GM20000 (cell line): Measurements from ENCODE around the gene FUS.
A peak's percentile ranks its signal among the peaks of the same experiment; 100 is the strongest.
"Not testable (repeated sequence)": the region's sequence is repeated elsewhere in the genome, so short reads cannot be mapped to it uniquely, and the experiment has no call there.

Source experiments
- DNase-seq: peaks from one replicate; pipeline ENCODE4 v3.0.0; 2012; ENCODE audit warnings: low spot score
- TF ChIP-seq, protein P1 (sequence below): IDR thresholded peaks from 2 replicates; pipeline ENCODE4 v1.5.1; 2012; ENCODE audit warnings: mild to moderate bottlenecking, control low read depth; ENCODE audit errors: extremely low read depth, missing control alignments

Gene FUS

DNA sequence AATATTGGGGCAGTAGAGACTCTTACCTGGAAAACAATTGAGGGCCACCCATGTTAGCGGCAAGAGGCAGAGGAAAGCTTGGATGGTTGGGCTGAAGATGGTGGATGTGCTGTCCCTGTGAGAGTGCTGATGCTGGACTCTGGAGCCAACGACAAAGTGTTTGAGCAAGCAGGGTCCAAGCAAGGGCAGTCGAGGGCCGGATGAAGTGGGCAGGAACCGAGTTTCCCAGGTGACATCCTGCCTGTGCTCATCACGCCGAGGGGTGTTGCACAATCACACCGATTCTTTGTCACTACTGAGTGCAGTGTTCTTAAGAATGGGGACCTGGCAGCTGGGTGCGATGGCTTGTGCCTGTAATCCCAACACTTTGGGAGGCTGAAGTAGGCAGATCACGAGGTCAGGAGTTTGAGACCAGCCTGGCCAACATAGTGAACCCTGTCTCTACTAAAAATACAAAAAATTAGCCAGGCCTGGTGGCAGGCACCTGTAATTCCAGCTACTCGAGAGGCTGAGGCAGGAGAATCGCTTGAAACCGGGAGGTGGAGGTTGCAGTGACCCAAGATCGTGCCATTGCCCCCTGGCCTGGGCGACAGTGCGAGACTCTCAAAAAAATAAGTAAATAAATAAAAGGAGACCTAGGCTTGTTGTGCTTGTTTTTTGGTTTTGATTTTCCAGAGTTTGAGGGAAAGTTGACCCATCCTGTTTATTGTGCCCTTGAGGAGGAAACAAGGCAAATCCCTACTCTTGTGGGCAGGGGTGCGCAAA, 16.6 kb downstream of the FUS start:
- DNase-seq: no peak
- TF ChIP-seq, protein P1, sequence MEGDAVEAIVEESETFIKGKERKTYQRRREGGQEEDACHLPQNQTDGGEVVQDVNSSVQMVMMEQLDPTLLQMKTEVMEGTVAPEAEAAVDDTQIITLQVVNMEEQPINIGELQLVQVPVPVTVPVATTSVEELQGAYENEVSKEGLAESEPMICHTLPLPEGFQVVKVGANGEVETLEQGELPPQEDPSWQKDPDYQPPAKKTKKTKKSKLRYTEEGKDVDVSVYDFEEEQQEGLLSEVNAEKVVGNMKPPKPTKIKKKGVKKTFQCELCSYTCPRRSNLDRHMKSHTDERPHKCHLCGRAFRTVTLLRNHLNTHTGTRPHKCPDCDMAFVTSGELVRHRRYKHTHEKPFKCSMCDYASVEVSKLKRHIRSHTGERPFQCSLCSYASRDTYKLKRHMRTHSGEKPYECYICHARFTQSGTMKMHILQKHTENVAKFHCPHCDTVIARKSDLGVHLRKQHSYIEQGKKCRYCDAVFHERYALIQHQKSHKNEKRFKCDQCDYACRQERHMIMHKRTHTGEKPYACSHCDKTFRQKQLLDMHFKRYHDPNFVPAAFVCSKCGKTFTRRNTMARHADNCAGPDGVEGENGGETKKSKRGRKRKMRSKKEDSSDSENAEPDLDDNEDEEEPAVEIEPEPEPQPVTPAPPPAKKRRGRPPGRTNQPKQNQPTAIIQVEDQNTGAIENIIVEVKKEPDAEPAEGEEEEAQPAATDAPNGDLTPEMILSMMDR: no peak

DNA sequence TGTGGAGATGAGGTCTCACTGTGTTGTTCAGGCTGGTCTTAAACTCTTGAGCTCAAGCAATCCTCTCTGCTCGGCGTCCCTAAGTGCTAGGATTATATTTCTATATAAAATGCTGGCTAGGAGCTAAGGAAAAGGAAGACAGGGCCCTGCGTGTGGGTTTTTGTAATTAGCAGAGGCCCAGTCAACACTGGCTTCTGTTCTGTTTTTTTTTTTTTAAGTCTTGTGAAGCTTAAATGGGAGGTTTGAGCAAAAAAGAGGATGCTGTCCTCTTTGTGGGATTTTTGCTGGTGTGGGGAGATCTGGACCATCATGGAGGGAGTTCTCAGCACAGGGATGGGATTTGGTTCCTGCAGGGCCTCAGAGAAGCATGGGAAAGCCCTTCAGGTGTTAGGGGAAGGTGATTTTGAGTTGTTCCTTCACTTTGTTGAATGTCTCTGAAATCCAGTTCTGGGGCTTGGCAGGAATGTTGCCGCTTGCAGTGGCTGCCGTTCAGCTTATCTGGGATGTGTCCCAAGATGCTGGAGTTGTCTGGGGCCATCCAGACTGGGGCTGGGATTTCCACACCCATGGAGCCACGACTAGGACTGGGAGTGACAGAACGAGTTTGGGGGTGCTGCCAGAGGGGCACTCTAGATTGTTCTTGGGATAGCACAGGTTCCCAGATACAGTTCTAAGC, 18.4 kb downstream of the FUS start:
- TF ChIP-seq, protein P1: no peak
- no peak for DNase-seq

DNA sequence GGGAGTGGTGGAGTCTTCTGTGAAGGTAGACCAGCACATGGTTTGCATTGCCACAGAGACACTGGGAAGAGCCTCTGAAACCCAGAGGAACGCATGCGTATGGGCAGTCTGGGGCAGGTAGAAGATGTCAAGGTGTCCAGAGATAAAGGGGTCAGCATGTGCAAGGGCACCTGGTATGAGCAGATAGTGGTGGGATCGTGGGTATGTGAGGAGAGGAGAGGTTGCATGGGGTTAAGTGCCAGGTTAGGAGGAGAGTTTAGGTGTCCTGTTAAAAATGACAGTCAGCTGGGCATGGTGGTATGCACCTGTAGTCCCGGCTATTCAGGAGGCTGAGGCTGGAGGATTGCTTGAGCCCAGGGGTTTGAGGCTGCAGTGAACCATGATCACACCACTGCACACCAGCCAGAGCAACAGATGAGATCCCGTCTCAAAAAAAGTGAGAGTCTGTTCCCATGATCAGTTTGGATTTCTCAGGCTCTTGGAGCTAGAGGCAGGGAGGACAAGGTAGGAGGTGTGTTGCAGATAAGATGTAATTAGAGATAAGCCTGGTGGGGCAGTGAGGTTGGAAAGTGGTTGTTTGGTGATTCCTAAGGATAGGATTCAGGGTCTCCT, 19.6 kb downstream of the FUS start:
- TF ChIP-seq, protein P1: no peak
- DNase-seq: no peak

DNA sequence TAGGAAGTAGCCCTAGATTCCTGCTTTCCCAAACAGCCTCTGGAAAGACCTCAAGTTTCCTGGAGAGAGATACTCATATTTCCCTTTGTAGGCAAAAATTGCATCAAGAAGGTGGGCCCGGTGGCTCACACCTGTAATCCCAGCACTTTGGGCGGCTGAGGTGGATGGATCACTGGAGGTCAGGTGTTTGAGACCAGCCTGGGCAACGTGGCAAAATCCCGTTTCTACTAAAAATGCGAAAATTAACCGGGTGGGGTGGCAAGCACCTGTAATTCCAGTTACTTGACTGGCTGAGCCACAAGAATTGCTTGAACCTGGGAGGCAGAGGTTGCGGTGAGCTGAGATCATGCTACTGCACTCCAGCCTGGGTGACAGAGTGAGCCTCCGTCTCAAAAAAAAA, 20.2 kb downstream of the FUS start:
- not testable (repeated sequence) for DNase-seq

DNA sequence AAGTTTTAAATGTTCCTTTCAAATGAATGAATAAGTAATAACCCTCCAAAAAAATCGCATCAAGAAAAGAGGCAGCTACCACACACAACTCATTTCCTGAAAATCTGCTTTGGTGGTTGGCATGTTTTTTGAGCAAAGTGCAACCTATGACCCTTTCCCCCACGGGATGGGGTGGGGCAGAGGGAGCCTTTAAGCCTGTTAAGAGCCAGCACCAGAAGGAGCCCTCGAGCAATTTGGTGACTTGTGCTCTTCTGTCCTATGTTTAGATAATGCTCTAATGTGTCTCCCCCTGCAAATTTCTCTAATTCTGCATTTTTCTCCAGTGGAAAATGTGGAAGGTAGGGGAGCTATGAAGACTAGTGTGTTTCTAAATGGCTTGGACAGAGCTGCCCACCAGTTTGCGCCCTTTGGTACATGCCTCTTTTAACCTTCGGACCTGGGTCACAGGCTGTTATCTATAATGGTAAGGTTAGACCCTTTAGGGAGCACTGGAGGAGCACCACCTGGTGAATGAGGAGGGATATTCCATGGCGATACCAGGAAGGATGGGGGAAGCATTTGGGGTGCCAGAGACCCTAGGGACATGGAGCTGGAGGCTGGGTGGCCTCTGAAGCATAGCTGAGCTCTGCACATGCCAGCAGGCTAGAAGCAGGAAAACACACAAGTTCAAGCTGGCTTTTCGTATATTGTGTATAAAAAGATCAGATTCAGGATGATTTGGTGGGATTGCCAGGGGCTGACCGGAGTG, 21.1 kb downstream of the FUS start:
- TF ChIP-seq, protein P1: no peak
- no peak for DNase-seq

DNA sequence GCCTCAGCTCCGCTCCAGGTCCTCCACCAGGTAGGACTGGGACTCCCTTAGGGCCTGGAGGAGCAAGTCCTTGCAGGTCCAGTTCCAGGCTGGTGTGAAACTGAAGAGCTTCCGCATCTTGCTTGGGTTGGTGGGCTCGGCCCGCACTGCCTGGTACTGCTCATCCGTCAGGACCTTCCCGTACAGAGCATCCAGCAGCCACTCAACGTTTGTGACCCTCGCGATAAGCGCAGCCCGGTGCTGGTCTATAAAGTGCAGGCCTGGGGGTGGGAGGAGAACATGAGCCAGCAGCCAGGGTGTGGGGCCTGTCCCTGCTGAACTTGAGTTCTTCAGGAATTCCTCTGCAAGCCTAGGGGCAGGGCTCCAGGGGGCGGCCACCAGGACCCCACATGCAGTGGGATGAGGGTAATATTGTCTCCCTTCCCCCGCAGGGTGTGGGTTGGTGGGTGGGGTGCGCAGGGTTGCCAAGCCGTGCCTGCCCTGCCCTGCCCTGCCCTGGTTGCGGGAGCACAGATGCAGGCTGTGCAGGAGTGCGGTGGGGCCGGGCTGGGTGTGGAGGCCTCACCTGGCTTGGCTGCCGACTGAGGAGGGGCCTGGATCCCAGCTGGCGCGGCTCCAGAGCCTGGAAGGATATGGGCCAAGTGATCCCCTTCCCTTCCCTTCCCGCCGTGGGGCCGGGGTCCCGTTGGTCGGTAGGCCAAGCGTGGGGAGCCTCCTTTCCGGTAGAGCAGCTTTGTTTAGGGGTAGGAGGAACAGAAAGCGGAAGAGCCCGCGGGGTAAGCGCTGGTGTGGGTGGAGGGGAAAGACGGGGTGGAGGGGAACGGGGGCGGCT, 21.9 kb downstream of the FUS start:
- TF ChIP-seq, protein P1: no peak
- peak; percentile 84 for DNase-seq
